Stimulated activated CD8-positive, alpha-beta memory T cell treated with anti-CD3 and anti-CD28 coated beads, Interleukin-12 subunit alpha, Interleukin-12 subunit beta, amount 100 ng/mL, for 24 hours (primary cell): ENCODE results near the gene TRABD.
"Not testable (repeated sequence)": the region's sequence is repeated elsewhere in the genome, so short reads cannot be mapped to it uniquely, and the experiment has no call there.

ENCODE experiments used
- DNase-seq: peaks from one replicate; pipeline ENCODE4 v3.0.0-alpha.2; 2020; ENCODE audit errors: extremely low read depth

The TRABD gene

DNA sequence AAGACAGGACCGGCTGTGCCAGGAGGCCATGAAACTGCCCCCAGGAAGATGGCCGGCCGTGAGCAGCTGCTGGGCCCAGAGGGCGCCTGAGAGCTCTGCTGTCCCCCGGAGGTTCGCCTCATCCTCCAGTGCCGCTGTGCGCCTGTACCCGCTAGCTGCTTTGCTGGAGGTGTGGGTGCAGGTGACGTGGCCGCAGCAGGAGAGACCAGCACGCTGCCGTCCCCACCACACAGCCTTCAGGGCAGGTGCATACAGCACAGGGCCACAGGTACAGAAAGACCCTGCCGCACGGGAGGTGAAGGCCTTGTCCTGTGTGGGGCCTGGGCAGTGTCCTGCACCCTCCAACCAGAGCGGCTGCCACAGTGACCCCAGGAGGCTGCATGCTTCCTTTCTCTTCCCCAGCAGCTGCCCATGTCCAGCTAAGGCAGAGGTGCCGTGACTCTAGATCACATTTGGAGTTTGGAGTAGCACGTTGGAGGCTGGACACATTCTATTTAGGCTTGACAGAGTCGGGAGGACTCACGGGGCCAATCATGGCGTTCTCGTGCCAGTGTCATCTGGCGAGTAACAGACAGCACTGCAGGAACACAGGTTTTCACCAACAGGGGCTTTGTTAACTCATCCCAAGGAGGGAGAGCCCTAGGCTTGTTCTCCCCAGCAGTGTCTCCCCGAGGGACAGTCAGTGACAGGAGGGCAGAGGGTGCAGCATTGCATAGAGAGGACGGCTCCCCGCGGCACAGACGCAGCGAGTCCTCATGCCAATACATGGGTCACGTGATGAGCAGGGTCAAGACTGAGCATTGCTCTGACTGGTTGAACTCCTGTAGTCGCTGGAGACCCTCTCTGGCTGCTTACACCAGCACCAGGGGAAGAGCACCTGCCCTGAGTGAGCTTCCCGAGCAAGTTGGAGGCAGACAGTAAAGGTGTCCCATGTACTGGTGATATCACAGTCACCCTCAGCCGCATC, 33.9 kb upstream of the TRABD start:
- no peak for DNase-seq

DNA sequence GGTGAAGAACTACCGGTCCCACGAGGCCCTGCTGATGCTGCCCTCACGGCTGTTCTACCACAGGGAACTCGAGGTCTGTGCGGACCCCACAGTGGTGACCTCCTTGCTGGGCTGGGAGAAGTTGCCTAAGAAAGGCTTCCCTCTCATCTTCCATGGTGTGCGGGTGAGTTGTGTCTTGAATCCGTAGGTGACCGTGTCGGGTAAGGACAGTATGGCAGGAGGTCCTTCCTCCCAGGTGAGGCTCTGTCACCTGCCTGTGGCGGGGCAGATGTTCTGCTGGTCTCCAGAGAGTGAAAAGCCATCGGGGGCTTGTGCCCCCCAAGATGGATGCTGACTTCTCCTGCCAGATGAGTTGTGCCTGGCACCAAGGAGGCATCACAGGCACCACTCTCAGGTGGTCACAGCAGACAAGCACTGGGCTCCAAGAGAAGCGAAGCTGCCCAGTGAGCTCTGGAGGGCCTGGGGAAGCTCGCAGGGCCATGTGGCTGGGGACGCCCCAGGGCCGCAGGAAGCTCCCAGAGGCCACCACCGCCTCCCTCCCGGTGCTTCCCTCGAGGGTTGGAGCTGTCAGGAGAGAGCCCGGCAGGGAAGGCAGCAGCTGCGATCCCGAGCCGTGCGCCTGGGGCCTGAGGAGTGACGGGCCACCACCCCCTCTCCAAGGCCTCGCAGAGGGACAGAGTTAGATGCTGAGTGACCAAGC, 32.5 kb upstream of the TRABD start:
- DNase-seq, result no peak

DNA sequence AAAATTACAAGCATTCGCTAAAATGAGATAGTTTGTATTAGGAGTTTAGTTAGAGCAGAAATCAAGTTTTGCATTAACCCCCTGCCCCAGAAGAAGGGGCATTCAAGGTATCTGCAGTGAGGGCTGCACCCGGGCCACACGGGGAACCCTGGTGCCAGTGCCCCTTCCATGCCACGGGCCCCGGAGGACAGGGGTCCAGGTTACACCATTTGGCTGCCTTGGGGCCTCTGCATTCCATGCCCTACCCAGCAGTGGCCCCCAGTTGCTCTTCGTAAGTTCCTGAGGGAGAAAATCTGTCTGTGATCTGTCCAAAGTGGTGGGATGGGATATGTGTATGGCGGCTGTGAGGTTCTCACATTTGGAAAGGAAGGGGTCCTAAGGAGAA, 32.0 kb upstream of the TRABD start:
- no peak for DNase-seq

DNA sequence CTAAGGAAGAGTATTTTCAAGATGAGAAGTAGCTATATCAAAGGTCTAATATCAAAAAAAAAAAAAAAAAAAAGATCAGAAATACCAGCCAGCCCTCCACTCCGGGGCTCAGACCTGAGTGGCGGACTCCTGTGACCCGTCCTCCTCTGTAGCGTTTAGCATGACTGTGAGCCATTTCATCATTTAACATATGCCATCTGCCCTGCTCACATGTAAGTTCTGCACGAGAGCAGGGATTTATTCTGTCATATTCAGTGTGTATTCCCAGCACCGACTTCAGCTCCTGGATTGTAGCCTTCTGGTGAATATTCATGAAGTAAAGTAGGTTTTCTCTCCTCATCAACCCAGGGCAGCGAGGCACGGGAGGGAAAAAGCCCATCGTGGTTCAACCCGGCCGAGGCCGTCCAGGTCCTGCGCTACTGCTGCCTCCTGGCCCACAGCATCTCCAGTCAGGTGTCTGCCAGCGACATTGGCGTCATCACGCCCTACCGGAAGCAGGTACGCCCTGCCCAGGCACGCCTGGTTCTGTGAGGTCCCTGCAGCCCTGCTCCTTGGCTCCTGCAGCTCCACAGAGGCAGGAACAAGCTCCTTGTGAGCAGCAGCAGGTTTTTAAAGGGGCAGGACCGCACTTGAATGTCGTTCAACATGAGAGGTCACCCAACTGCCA, 27.9 kb upstream of the TRABD start:
- DNase-seq, result no peak

DNA sequence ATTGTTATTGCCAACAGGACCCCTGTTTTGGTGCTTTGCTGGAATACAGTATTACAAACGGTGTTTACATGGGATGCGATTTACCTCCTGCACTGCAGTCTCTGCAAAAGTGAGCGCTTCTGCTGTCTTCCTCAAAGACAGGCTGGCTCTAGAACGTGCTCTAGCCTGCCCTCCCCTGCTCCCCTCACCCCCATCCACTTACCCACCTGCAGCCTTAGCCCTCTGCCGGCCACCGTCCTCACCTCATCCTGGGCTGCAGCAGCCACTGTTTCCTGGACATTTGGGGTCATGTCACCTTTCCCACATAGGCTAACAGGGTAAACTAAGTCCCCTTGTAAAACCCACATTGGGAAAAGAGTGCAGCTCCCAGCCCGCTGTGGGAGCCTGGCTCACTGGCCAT, 24.8 kb upstream of the TRABD start:
- no peak for DNase-seq

DNA sequence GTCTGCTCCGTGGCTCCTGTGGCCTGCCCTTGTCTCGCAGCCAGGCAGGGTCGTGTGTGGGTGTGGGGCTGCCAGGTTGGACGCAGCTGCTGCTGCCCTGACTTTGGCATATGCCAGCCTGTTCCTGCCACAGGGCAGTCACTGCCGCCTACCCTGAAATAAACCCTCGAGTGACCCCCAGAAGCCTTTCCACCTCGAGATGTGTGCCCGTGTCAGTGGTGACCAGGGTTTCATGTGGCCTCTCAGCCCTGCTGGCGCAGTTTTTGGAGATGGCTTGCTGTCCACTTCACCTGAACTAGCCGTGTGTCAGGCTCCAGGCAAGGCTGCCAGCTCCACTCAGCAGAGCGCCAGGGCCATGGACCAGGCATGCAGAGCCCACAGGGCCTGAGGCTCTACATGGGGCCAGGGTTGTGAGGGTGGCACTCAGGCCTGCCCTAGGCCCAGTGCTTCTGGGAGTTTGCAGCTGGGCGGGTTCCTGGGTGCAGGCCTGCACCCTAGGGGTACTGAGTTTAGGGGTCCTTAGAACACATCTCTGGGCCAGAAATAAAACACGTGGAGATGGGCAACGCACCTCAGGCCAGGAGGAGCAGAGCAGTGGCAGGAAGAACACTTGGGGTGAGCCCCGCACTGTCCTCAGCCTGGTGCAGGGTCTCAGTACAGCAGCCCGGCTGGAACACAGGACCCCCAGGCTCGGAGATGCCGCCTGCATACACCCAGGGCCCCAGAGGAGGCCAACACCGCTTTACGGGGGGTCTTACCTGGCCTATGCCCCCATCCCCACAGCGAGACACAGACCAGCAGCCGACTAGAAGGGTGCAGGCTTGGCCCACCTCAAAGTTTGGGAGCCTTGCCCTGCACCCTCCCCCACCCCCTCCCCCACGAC, 24.0 kb upstream of the TRABD start:
- no peak for DNase-seq

DNA sequence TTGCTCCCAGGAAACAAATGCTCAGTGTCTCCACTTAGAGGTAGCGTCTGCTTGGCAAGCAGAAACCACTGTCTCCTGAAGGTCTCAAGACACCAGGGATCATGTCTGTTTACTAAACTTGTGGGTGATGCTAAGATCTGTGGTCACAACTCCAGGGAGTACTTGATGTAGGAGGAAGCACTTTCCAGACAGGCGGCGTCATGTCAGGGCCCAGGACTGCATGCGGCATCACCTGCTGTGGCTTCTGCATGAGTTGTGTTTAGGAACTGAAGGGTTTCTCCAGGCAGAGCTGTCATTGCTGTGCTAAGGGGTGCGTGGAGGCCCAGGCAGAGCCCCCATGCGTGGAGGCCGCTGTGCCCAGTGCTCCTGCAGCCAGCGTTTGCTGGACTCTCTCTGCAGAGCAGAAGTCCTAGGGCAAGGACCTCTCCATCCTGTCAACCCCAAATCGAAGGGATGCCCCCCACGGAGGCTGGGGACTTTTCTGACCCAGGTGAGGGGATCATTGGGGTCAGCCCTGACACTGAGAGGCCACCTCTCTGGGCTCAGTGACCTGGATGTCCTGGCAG, 23.2 kb upstream of the TRABD start:
- no peak for DNase-seq

DNA sequence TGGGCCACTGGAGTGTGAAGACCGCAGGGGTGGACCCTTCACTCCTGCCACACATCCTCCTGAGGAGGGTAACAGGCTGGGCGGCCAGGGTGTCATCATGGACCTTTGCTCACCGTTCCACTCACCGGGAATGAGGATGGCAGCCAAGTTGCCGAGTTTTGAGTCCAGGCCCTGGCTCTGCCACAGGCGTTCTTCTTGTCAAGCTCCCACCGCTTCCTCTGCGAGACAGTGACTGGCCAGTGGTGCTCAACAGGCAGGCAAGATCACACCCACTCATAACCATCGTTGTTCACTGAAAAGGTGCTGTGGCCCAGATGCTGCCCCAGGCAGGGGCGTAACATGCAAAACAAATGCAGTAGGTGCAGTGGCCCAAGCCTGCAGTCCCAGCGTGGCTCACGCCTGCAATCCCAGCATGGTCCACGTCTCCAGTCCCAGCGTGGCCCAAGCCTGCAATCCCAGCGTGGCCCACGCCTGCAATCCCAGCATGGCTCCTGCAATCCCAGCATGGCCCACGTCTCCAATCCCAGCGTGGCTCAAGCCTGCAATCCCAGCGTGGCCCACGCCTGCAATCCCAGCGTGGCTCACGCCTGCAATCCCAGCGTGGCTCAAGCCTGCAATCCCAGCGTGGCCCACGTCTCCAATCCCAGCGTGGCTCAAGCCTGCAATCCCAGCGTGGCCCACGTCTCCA, 20.1 kb upstream of the TRABD start:
- no peak for DNase-seq

DNA sequence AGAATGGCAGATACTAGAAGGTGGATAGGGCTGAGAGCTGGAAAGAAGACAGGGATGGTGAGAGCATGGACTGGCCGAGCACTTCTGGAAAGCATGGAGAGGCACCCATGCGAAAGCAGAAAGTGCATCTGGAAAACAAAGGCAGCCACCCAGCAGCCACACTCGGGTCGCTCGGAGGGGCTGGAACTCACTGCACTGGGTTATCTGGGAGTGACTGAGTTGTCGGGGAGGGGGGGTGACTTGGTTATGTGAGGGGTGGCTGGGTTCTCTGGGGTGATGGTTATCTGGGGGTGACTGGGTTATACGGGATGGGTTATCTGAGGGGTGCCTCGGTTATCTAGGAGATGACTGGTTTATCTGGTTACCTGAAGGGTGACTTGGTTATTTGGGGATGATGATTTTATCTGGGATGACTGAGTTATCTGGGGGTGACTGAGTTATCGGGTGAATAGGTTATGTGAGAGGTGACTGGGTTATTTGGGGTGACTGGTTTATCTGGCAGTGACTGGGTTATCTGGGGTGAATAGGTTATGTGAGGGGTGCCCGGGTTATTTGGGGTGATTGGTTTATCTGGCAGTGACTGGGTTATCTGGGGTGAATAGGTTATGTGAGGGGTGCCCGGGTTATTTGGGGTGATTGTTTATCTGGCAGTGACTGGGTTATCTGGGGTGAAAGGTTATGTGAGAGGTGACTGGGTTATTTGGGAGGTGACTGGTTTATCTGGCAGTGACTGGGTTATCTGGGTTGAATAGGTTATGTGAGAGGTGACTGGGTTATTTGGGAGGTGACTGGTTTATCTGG, 17.8 kb upstream of the TRABD start:
- no peak for DNase-seq

DNA sequence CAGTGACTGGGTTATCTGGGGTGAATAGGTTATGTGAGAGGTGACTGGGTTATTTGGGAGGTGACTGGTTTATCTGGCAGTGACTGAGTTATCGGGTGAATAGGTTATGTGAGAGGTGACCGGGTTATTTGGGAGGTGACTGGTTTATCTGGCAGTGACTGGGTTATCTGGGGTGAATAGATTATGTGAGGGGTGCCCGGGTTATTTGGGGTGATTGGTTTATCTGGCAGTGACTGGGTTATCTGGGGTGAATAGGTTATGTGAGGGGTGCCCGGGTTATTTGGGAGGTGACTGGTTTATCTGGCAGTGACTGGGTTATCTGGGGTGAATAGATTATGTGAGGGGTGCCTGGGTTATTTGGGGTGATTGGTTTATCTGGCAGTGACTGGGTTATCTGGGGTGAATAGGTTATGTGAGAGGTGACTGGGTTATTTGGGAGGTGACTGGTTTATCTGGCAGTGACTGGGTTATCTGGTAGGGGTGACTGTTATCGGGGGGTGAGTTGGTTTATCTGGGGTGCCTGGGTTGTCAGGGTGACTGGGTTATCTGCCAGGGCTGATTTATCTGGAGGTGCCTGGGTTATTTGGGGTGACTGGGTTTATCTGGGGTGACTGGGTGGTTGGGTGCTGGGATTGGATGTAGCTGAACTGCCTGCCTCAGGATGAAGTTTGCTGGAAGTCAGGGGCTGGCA, 17.1 kb upstream of the TRABD start:
- DNase-seq, result not testable (repeated sequence)

DNA sequence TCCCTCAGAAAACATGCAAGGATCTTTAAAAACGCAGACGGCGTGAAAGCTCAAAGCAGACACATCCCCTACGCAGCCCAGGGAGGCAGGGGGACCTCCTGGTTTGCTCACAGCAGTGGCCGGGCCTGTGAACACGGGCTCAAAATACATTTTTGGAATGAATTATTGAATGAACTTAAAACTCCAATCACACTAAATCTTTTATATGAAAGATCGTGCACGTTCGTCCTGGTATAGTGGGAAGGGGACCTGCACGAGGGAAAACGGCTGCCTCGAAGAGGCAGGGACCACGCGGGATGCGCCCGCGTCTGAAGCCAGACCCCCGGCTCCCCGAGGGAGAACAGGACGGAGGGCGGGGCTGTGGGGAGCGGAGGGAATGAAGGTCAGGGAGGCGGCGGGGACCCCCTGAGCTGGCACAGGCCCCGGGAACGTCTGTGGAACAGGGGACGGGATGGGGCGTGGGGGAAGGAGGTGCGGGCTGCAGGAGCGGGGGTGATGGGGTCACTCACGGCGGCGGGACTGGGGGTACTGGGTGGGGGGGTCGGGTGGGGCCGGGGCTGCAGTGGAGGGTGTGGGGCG, 16.4 kb upstream of the TRABD start:
- no peak for DNase-seq

DNA sequence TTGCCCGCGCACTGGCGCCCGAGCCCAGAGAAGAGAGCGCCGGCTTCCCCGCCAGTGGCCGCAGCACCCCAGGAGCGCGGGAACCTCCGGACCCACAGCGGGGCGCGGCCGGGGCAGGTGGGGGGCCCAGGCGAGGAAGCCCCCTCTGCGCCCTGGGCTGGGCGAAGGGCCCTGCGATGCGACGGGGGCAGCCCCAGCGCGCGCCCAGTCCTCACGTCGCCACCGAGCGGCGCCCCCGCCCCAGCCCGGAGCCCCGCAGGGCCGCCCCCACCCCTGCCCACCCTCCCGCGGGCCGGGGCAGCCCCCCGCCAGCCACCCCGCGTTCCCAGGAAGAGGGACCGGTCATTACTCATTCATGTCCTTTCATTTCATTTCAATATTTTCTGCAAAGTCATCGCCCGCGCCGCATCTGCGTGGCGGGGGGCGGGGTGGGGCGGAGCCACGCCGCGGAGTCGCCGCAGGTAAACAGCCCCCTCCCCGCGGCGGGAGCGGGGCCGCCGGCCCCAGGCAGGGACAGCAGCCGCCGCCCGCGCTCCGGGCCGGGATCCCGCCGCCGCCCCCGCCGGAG, 15.9 kb upstream of the TRABD start:
- DNase-seq, result no peak

DNA sequence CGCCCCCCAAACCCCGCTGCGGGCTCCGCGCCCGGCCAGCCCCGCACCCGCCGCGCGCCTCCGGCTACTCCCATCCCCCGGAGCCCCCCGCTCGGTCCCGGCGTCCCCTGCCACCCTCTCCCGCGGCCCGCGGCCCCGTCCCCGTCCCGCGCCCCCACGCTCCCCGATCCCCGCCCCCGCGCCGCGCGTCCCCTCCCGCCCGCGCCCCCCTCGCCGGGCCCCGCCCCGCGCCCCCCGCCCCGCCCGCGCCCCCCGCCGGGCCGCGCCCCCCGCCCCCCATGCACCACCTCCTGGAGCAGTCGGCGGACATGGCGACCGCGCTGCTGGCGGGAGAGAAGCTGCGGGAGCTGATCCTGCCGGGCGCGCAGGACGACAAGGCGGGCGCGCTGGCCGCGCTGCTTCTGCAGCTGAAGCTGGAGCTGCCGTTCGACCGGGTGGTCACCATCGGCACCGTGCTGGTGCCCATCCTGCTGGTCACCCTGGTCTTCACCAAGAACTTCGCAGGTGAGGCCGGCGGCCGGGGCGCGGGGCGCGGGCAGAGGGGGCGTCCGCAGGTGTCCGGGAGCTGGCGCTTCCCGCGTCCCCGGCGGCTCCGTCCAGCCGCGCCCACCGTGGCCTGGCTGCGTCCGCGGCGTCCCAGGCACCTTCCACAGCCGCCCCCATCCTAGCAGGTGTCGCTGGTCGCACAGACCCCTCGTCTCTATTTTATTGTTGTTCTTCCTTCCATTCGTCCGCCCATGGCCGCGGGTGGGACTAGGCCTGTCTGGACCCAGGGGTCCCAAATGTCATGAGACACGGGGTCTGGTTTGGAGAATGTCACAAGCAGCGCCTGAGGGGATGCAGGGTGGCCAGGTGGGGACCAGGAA, 15.0 kb upstream of the TRABD start, which contains the start of gene PANX2:
Gene PANX2, plus strand, starts transcription at position 279 of the 866 bp plus-strand sequence. Its CDS starts 0 bp downstream, at position 279.
- no peak for DNase-seq

DNA sequence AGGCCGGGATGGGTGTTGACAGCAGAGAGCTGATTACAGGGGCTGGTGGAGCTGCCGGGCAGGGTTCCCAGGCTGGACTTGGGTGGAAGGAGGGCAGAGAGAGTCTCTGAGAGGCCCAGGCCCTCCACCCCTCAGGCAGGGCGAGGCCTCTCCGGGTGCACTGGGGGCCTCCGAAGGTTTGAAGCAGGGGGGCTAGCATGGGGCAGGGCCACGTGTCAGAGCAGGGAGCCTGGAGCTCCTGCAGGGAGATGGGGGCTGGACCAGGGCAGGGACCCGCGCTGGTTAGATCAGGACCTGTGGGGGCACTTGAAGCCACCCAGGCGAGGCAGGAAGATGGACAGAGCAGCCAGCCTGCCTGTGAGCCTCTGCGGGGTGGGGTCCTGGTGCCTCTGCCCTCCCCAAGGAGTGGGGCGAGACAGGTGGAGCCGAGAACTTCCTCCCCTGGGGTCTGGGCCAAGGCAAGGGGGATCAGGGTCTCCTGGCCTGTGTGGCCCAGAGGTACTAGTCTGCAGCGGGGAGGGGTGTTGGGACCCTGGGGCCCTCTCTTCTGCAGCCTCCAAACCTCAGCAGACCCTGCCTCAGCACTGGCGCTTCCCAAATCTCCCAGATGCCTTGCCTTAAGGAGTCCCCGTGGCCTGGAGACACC, 14.3 kb upstream of the TRABD start:
- DNase-seq, result no peak

DNA sequence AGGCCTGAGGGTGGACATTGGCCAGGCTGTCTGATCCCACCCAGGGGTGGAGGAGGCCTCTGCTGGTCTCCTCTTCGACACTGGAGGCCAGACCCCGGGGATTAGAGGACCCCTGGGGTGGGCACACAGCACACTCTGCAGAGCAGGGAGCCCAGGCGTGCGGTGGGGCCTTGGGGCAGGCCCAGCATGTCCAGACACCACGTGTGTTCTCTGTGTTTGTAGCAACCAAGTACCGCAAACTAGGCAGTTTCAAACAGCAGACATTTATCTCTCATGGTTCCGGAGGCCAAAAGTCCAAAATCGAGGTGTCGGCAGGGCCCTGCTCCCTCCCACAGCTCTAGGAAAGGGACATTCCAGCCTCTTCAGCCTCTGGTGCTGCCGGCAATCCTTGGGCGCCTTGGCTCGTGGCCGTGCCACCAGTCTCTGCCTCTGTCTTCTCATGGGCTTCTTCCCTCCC, 13.7 kb upstream of the TRABD start:
- DNase-seq, result no peak

DNA sequence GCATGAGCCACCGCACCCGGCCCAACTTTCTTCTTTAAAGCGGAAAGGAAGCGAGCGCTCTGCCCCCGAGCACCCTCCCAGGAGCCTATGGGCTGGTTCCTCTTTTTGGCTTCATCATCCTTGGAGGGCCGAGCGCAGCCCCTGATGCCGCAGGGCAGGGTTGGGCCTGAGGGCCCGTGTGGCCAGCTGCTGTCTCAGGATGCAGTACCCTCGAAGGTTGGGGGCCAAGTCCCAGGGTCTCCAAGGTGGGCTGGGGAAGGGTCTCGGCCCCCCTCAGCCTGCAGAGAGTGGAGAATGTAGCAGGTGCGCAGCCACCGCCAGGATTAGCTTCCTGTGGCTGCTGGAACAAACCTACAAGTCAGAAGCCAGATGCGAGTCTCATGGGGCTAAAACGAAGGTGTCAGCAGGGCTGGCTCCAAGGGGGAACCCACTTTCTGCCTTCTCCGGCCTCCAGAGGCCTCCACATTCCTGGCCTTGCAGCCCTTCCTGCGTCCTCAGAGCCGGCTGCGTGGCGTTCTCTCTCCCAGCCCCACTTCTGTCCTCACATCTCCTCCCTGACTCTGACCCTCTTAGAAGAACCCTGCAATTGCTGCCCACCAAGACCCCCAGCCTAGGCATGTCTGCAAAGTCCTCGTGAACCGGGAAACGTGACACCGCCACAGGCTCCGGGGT, 12.3 kb upstream of the TRABD start:
- no peak for DNase-seq
